Measurements from ENCODE around the gene DLX2. TPM values are rescaled to one million over a fixed set of nuclear protein-coding genes. Genes with fewer than 3 reads are reported as not detected.
"Not testable (repeated sequence)": the region's sequence is repeated elsewhere in the genome, so short reads cannot be mapped to it uniquely, and the experiment has no call there.

The DLX2 gene
- polyA plus RNA-seq, 2 of the 4 experiments (the other 2 are of a cell fraction), result 0.04 to 0.19 TPM

DNA sequence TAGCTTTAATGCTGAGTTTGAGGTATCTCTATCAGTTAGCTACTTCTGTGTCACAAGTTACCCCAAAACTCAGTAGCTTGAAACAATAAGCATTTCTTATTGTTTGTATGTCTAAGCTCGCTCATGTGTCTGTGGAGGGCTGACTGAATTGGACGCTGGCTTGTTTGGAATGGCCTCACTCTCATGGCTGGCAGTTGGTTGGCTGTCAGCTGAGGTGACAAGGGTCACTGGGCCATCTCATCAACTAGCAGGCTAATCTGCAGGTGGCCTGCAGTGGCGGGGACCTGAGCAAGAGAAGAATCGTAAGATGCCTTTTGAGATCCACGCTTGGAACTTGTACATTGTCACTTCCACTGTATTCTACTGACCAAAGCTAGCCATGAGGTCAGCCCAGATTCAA, 13.4 kb upstream of the DLX2 start:
- DNase-seq (ENCODE audit: low read depth in 1 of 2, low spot score in 1 of 2) (no peak), ATAC-seq (no peak), FAIRE-seq (no peak)
- H3K4me2 ChIP-seq, result no peak overlapping the region
- ChIA-PET CTCF (interaction anchor here (0.6 to 7.9 kb wide), 7 partner anchors 11 to 542 kb away, joined by 3 to 82 read pairs (median 4); partner anchors contain the start of genes DLX1 and DLX2), POLR2A (no interaction called here)
- 75% methylated on average over 5 of the region's 5 CpGs for WGBS (ENCODE audit: missing lambda C conversion rate)
- H3K4me3 ChIP-seq, result no peak overlapping the region
- H3K9me3 ChIP-seq, result no peaks in the 10 kb centered on the region
- peaks cover 29% of the 10 kb centered on the region for H3K4me1 ChIP-seq
- H3K27ac ChIP-seq, result no peak overlapping the region
- TF ChIP-seq, protein P1, sequence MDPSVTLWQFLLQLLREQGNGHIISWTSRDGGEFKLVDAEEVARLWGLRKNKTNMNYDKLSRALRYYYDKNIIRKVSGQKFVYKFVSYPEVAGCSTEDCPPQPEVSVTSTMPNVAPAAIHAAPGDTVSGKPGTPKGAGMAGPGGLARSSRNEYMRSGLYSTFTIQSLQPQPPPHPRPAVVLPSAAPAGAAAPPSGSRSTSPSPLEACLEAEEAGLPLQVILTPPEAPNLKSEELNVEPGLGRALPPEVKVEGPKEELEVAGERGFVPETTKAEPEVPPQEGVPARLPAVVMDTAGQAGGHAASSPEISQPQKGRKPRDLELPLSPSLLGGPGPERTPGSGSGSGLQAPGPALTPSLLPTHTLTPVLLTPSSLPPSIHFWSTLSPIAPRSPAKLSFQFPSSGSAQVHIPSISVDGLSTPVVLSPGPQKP (IDR thresholded peaks at IDR 0.05; ENCODE audit: low read depth, low read length), result no peak
- TF ChIP-seq ZNF302 (CRISPR knock-in tag; IDR thresholded peaks at IDR 0.05) (no peak), HEYL (CRISPR knock-in tag; IDR thresholded peaks at IDR 0.05) (no peak), NFE2L2 (conservative IDR thresholded peaks at IDR 0.05; ENCODE audit: low read length) (no peak), TP53 (CRISPR knock-in tag; IDR thresholded peaks at IDR 0.05) (no peak), TFCP2L1 (CRISPR knock-in tag; IDR thresholded peaks at IDR 0.05) (no peak), RNF2 (IDR thresholded peaks at IDR 0.05; ENCODE audit: borderline replicate concordance, low read depth) (no peak), CEBPB (IDR thresholded peaks at IDR 0.05) (no peak), RARB (CRISPR knock-in tag; IDR thresholded peaks at IDR 0.05) (no peak), HOXB5 (CRISPR knock-in tag; IDR thresholded peaks at IDR 0.05) (no peak), EP300 (IDR thresholded peaks at IDR 0.05) (no peak), HOXB13 (CRISPR knock-in tag; IDR thresholded peaks at IDR 0.05; ENCODE audit: low read depth) (no peak), EHF (CRISPR knock-in tag; IDR thresholded peaks at IDR 0.05) (no peak)
- TF ChIP-seq, protein P2, sequence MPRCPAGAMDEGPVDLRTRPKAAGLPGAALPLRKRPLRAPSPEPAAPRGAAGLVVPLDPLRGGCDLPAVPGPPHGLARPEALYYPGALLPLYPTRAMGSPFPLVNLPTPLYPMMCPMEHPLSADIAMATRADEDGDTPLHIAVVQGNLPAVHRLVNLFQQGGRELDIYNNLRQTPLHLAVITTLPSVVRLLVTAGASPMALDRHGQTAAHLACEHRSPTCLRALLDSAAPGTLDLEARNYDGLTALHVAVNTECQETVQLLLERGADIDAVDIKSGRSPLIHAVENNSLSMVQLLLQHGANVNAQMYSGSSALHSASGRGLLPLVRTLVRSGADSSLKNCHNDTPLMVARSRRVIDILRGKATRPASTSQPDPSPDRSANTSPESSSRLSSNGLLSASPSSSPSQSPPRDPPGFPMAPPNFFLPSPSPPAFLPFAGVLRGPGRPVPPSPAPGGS (IDR thresholded peaks at IDR 0.05), result no peak

DNA sequence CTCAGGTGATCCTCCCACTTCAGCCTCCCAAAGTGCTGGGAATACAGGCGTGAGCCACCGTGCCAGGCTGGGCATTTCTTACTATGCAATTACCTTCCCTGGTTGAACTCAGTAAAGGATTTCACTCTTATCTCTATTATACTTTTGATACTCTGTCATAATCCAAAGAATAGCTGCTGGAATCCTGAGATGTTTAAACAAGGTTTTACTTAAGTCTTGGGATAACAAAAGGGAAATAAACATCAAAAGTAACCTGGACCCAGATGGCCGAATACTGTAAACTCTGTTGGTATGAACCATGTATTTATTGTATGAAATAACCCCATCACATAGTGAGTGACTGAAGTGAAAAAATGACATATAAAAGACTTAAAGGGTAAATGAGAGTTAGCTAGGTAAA, 11.9 kb upstream of the DLX2 start:
- POLR2A ChIA-PET, result no interaction called here
- no peak for TF ChIP-seq NFE2L2 (conservative IDR thresholded peaks at IDR 0.05; ENCODE audit: low read length)
- TF ChIP-seq SMC3 (IDR thresholded peaks at IDR 0.05), result no peak
- TF ChIP-seq, protein P3, sequence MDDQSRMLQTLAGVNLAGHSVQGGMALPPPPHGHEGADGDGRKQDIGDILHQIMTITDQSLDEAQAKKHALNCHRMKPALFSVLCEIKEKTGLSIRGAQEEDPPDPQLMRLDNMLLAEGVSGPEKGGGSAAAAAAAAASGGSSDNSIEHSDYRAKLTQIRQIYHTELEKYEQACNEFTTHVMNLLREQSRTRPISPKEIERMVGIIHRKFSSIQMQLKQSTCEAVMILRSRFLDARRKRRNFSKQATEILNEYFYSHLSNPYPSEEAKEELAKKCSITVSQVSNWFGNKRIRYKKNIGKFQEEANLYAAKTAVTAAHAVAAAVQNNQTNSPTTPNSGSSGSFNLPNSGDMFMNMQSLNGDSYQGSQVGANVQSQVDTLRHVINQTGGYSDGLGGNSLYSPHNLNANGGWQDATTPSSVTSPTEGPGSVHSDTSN (IDR thresholded peaks at IDR 0.05), result no peak
- no peak for TF ChIP-seq RAD21 (conservative IDR thresholded peaks at IDR 0.05 in 1 of 2, IDR thresholded peaks at IDR 0.05 in 1 of 2)
- TF ChIP-seq, protein P4, sequence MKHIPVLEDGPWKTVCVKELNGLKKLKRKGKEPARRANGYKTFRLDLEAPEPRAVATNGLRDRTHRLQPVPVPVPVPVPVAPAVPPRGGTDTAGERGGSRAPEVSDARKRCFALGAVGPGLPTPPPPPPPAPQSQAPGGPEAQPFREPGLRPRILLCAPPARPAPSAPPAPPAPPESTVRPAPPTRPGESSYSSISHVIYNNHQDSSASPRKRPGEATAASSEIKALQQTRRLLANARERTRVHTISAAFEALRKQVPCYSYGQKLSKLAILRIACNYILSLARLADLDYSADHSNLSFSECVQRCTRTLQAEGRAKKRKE (CRISPR knock-in tag; IDR thresholded peaks at IDR 0.05; ENCODE audit: low read depth), result no peak
- TF ChIP-seq ZNF302 (CRISPR knock-in tag; IDR thresholded peaks at IDR 0.05), result no peak
- TF ChIP-seq KDM5A (IDR thresholded peaks at IDR 0.05), result no peak
- no peak for TF ChIP-seq FOSB (CRISPR knock-in tag; IDR thresholded peaks at IDR 0.05)
- ATAC-seq, result no peak
- Histone ChIP-seq H3K4me3 (no peak overlapping the region), H3K4me1 (peaks cover 13% of the 10 kb centered on the region), H3K4me2 (no peak overlapping the region), H3K9me3 (no peaks in the 10 kb centered on the region), H3K27ac (no peak overlapping the region)
- CTCF ChIA-PET, result interaction anchor here (0.6 to 7.9 kb wide), 9 partner anchors 10 to 411 kb away, joined by 3 to 82 read pairs (median 5); partner anchors contain the start of gene DLX2
- DNase-seq (ENCODE audit: low read depth in 1 of 2, low spot score in 1 of 2), result no peak
- no peak for FAIRE-seq
- 41% methylated on average over 3 of the region's 3 CpGs for WGBS (ENCODE audit: missing lambda C conversion rate)

DNA sequence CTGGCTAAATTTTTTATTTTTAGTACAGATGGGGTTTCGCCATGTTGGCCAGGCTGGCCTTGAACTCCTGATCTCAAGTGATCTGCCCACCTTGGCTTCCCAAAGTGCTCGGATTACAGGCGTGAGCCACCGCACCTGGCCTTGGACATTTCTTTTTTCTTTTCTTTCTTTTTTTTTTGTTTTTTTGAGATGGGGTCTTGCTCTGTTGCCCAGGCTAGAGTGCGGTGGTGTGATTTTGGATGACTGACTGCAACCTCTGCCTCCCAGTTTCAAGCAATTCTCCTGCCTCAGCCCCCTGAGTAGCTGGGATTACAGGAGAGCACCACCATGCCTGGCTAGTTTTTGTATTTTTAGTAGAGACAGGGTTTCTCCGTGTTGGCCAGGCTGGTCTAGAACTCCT, 11.5 kb upstream of the DLX2 start:
- H3K9me3 ChIP-seq; H3K27ac ChIP-seq; FAIRE-seq; DNase-seq (ENCODE audit: low read depth in 1 of 2, low spot score in 1 of 2); POLR2A ChIA-PET; H3K4me3 ChIP-seq; H3K4me2 ChIP-seq; H3K4me1 ChIP-seq; ATAC-seq: not testable (repeated sequence)
- 90% methylated on average over 6 of the region's 6 CpGs for WGBS (ENCODE audit: missing lambda C conversion rate)
- CTCF ChIA-PET, result interaction anchor here (0.6 to 7.9 kb wide), 19 partner anchors 10 to 562 kb away, joined by 3 to 82 read pairs (median 3); partner anchors contain the start of gene DLX2

All from A549 (cell line).